GM12878 (cell line): ENCODE results near the gene UBE3C. TPM values are rescaled to one million over a fixed set of nuclear protein-coding genes. Genes with fewer than 3 reads are reported as not detected.

Source experiments
- ATAC-seq: fragments of 200-7000 bp; cut with Tn5 transposase; 3 replicates; pipeline ENCODE4 v1.9.1; 2020; ENCODE audit warnings: mild to moderate bottlenecking, moderate library complexity
- BruUV-seq: library from RNA; stranded (reverse); fragments of 400-500 nt; replicated peaks from 2 replicates; lab custom pipeline; 2021; lab: Mats Ljungman, UMichigan
- CTCF ChIA-PET: fragments of 300-600 bp; sonication (Branson Sonifier 250); formaldehyde crosslinking; extraction: SDS; loops from one replicate; lab custom pipeline; 2021; ENCODE audit warnings: inconsistent platforms; lab: Yijun Ruan, JAX
- POLR2A ChIA-PET: fragments of 350-600 bp; formaldehyde crosslinking; extraction: SDS; loops from one replicate; lab custom pipeline; 2021; ENCODE audit warnings: inconsistent platforms; lab: Charles Lee
- RAD21 ChIA-PET: fragments of 300-600 bp; sonication (Branson Sonifier 250); formaldehyde crosslinking; loops from one replicate; lab custom pipeline; 2023; ENCODE audit warnings: antibody characterized with exemption; ENCODE audit not compliant: unreplicated experiment; lab: Charles Lee
- SMC1A ChIA-PET: fragments of 300-600 bp; sonication (Branson Sonifier 250); formaldehyde crosslinking; loops from one replicate; lab custom pipeline; 2023; ENCODE audit not compliant: unreplicated experiment, uncharacterized antibody; lab: Charles Lee
- DNase-seq: peaks from one replicate; pipeline ENCODE4 v3.0.0-alpha.2; 2011; ENCODE audit warnings: low read depth, low spot score
- FAIRE-seq: peaks from 3 replicates; lab custom pipeline; 2011; peaks lifted over from hg19 to GRCh38; lab: Jason Lieb, UNC
- H2AFZ ChIP-seq: 2 replicates; pipeline ENCODE4 v1.6.0; 2011; ENCODE audit warnings: low read depth, low read length, control low read depth; ENCODE audit not compliant: control insufficient read depth
- H3K27ac ChIP-seq: 2 replicates; pipeline ENCODE4 v1.5.1; 2011; ENCODE audit warnings: control low read depth; ENCODE audit not compliant: control insufficient read depth, insufficient read depth
- H3K27me3 ChIP-seq, 2 experiments: replicated peaks in 1 of 2; 2 replicates each; pipeline versions ENCODE4 v1.6.0 to v1.6.1; 2011; ENCODE audit warnings: low read length in 1 of 2; ENCODE audit not compliant: control insufficient read depth in 2 of 2, insufficient read depth in 2 of 2
- H3K36me3 ChIP-seq, 2 experiments: 2 replicates each; pipeline ENCODE4 v1.5.1; 2011; ENCODE audit warnings: low read length in 1 of 2; ENCODE audit not compliant: control insufficient read depth in 2 of 2, insufficient read depth in 2 of 2
- H3K4me1 ChIP-seq: 2 replicates; pipeline ENCODE4 v1.6.1; 2011; ENCODE audit warnings: mild to moderate bottlenecking, low read length, moderate library complexity, mixed read lengths; ENCODE audit not compliant: control insufficient read depth, insufficient read depth
- H3K4me2 ChIP-seq: 2 replicates; pipeline ENCODE4 v1.6.0; 2011; ENCODE audit warnings: control low read depth; ENCODE audit not compliant: control insufficient read depth, insufficient read depth
- H3K4me3 ChIP-seq: fragments of 200-600 bp; sonication (generic); 2 replicates; pipeline ENCODE4 v1.5.1; 2016
- H3K79me2 ChIP-seq: 2 replicates; pipeline ENCODE4 v1.6.0; 2011; ENCODE audit warnings: low read length; ENCODE audit not compliant: control insufficient read depth, insufficient read depth
- H3K9ac ChIP-seq: 2 replicates; pipeline ENCODE4 v1.8.0; 2011; ENCODE audit warnings: low read length, control low read depth, mixed read lengths; ENCODE audit not compliant: control insufficient read depth, insufficient read depth
- H3K9me3 ChIP-seq: replicated peaks from 3 replicates; pipeline ENCODE4 v1.5.1; 2011; ENCODE audit warnings: mild to moderate bottlenecking, low read length; ENCODE audit not compliant: control insufficient read depth, insufficient read depth
- H4K20me1 ChIP-seq: 2 replicates; pipeline ENCODE4 v1.6.0; 2011; ENCODE audit not compliant: control insufficient read depth, insufficient read depth
- ATF7 ChIP-seq: fragments of 450-650 bp; IDR thresholded peaks from 2 replicates; pipeline ENCODE4 v1.6.1; 2016; ENCODE audit warnings: low read depth, mild to moderate bottlenecking
- BMI1 ChIP-seq: fragments of 450-650 bp; IDR thresholded peaks from 2 replicates; pipeline ENCODE4 v1.6.1; 2016; ENCODE audit warnings: mild to moderate bottlenecking, moderate library complexity, borderline replicate concordance
- CEBPZ ChIP-seq: fragments of 150-350 bp; IDR thresholded peaks from 2 replicates; pipeline ENCODE4 v1.6.1; 2016; ENCODE audit warnings: low read depth, low read length
- FOXM1 ChIP-seq: IDR thresholded peaks from 2 replicates; pipeline ENCODE4 v1.6.1; 2012; ENCODE audit warnings: low read depth, mild to moderate bottlenecking, inconsistent platforms, low read length, moderate library complexity
- HDAC2 ChIP-seq: fragments of 200-600 bp; sonication (generic); IDR thresholded peaks from 2 replicates; pipeline ENCODE4 v1.6.1; 2017
- KLF5 ChIP-seq: fragments of 450-650 bp; IDR thresholded peaks from 2 replicates; pipeline ENCODE4 v1.6.1; 2014; ENCODE audit warnings: mild to moderate bottlenecking; ENCODE audit not compliant: partially characterized antibody
- MAX ChIP-seq: IDR thresholded peaks from 2 replicates; pipeline ENCODE4 v1.6.1; 2012; ENCODE audit warnings: low read depth, low read length, improper control_type of control experiment
- NFIC ChIP-seq: IDR thresholded peaks from 2 replicates; pipeline ENCODE4 v1.6.1; 2012; ENCODE audit warnings: low read depth, mild to moderate bottlenecking, inconsistent platforms, low read length, moderate library complexity
- NR2C2 ChIP-seq: IDR thresholded peaks from 2 replicates; pipeline ENCODE4 v1.6.1; 2011; ENCODE audit warnings: borderline replicate concordance, low read depth; ENCODE audit not compliant: control insufficient read depth, insufficient read length
- PML ChIP-seq: IDR thresholded peaks from 2 replicates; pipeline ENCODE4 v1.6.1; 2012; ENCODE audit warnings: low read length, inconsistent platforms
- POLR2AphosphoS5 ChIP-seq: IDR thresholded peaks from 2 replicates; pipeline ENCODE4 v1.6.1; 2011; ENCODE audit warnings: mild to moderate bottlenecking, low read length, inconsistent platforms
- TARDBP ChIP-seq: IDR thresholded peaks from 2 replicates; pipeline ENCODE4 v1.6.1; 2016; ENCODE audit warnings: borderline replicate concordance
- YBX1 ChIP-seq: fragments of 450-650 bp; IDR thresholded peaks from 2 replicates; pipeline ENCODE4 v1.6.1; 2016; ENCODE audit warnings: antibody characterized with exemption
- ZNF217 ChIP-seq: fragments of 450-650 bp; IDR thresholded peaks from 2 replicates; pipeline ENCODE4 v1.6.1; 2017; ENCODE audit warnings: antibody characterized with exemption, mild to moderate bottlenecking
- WGBS: methylation state at CpG from one replicate; pipeline ENCODE4 v1.1.6; 2016; ENCODE audit warnings: low lambda C conversion rate; ENCODE audit not compliant: insufficient replicate concordance, insufficient coverage; ENCODE audit errors: missing lambda C conversion rate; 5-methylcytosine and 5-hydroxymethylcytosine counted together
- in situ Hi-C: fragments of 300-500 bp; cut with MboI; formaldehyde crosslinking; loops from 9 replicates; pipeline ENCODE4 v1.14.3; 2018; ENCODE audit warnings: mixed read lengths
- intact Hi-C: fragments of 100-400 bp; cut with micrococcal nuclease; formaldehyde crosslinking; loops from one replicate; pipeline ENCODE4 v1.14.2; 2022; ENCODE audit not compliant: unreplicated experiment
- polyA plus RNA-seq, 11 experiments: library from polyadenylated mRNA; depleted of rRNA in 4 of 11; unstranded in 6 of 11; stranded (reverse) in 5 of 11; fragments of >200 nt; fragmentation: Nextera tagmentation in 4 of 11; fragmentation: Illumina TruSeq in 1 of 11; extraction: Ambion mirVana in 4 of 11; extraction: Trizol in 1 of 11; gene quantifications; 1 replicate in 1 of 11; 2 replicates in 10 of 11; pipeline versions ENCODE4 v1.2.1 to v1.2.3, GENCODE V29; 2011 to 2016; ENCODE audit warnings: inconsistent platforms in 2 of 11, missing spikeins in 2 of 11, low read depth in 1 of 11
- total RNA-seq, 4 experiments: library from RNA; depleted of rRNA in 3 of 4; stranded (reverse); fragments of >200 nt in 3 of 4; fragmentation: Illumina TruSeq in 1 of 4; extraction: Trizol in 1 of 4; gene quantifications; 2 replicates each; pipeline versions ENCODE4 v1.2.1 to v1.2.3, GENCODE V29; 2013 to 2021

UBE3C gene
- total and polyA plus RNA-seq, 10 of the 15 experiments (the other 5 are each of a cell fraction or from before 2014, with no cell fraction given): 7.9 to 65.9 (median 45.2) TPM

- H3K4me2 ChIP-seq: no peak overlapping the region
- ATAC-seq (no peak), DNase-seq (no peak), FAIRE-seq (no peak)
- no peaks in the 10 kb centered on the region for H3K4me1 ChIP-seq
- peaks cover 6 to 41% of the 10 kb centered on the region in 2 experiments for H3K36me3 ChIP-seq
- H3K4me3 ChIP-seq: no peak overlapping the region
- intact Hi-C loops (loop anchor here (5.0 kb wide), 1 partner anchor 128 kb away; the partner anchor contains the start of gene UBE3C), in situ Hi-C loops (loop anchor here (25.0 kb wide), 1 partner anchor 1453 kb away; the partner anchor contains the start of gene SHH)
- WGBS: 97% methylated on average over 12 of the region's 12 CpGs
- SMC1A ChIA-PET: no interaction called here
- no peak overlapping the region for H3K27ac ChIP-seq
- RAD21 ChIA-PET: no interaction called here
- TF ChIP-seq NFIC (no peak), MAX (no peak), TARDBP (no peak), ZNF217 (no peak), HDAC2 (no peak), YBX1 (no peak)
- no peak overlapping the region for H2AFZ ChIP-seq
- H3K79me2 ChIP-seq: no peaks in the 10 kb centered on the region
- no peaks in the 10 kb centered on the region for H4K20me1 ChIP-seq
- CTCF ChIA-PET: no interaction called here
- POLR2A ChIA-PET: no interaction called here
- H3K9ac ChIP-seq: no peak overlapping the region
- BruUV-seq: no TSS peak
- no peaks in the 10 kb centered on the region for H3K9me3 ChIP-seq
- no peaks in the 10 kb centered on the region for H3K27me3 ChIP-seq
Measured at GRCh38 chr7:157265051-157265450, 126.3 kb downstream of the UBE3C start.

GRCh38 chr7:157266272-157266671, 127.5 kb downstream of the UBE3C start:
- no TSS peak for BruUV-seq
- RAD21 ChIA-PET: no interaction called here
- POLR2A ChIA-PET: no interaction called here
- H3K79me2 ChIP-seq: no peaks in the 10 kb centered on the region
- H3K9me3 ChIP-seq: no peaks in the 10 kb centered on the region
- H3K36me3 ChIP-seq: peaks cover 6 to 37% of the 10 kb centered on the region in 2 experiments
- no peak overlapping the region for H3K9ac ChIP-seq
- no peak overlapping the region for H2AFZ ChIP-seq
- no peaks in the 10 kb centered on the region for H3K27me3 ChIP-seq
- H3K4me2 ChIP-seq: no peak overlapping the region
- H3K4me3 ChIP-seq: no peak overlapping the region
- in situ Hi-C loops (loop anchor here (25.0 kb wide), 1 partner anchor 1454 kb away; the partner anchor contains the start of gene SHH), intact Hi-C loops (loop anchor here (5.0 kb wide), 1 partner anchor 129 kb away; the partner anchor contains the start of gene UBE3C)
- FAIRE-seq (no peak), DNase-seq (no peak), ATAC-seq (no peak)
- no peaks in the 10 kb centered on the region for H3K4me1 ChIP-seq
- no peak overlapping the region for H3K27ac ChIP-seq
- H4K20me1 ChIP-seq: no peaks in the 10 kb centered on the region
- CTCF ChIA-PET: interaction anchor here (1.4 kb wide), 1 partner anchor 16 kb away, joined by 7 read pairs; no protein-coding TSS in a partner anchor
- SMC1A ChIA-PET: interaction anchor here (1.1 kb wide), 1 partner anchor 73 kb away, joined by 3 read pairs; no protein-coding TSS in a partner anchor
- WGBS: 97% methylated on average over 7 of the region's 7 CpGs
- TF ChIP-seq FOXM1 (no peak), NR2C2 (no peak), KLF5 (no peak), POLR2AphosphoS5 (no peak), ATF7 (no peak), BMI1 (no peak), CEBPZ (no peak), PML (no peak)
